ENCODE data around the gene PTPRJ. TPM values are rescaled to one million over a fixed set of nuclear protein-coding genes. Genes with fewer than 3 reads are reported as not detected.

Gene PTPRJ
- polyA plus RNA-seq, 1 donor (not counting 4 experiments of a cell fraction or from before 2014, with no cell fraction given): 0.84 TPM

- H3K27ac ChIP-seq (ENCODE audit: control insufficient read depth, insufficient read depth, low read length): no peak overlapping the region
- no peaks in the 10 kb centered on the region for H3K4me1 ChIP-seq (ENCODE audit: control insufficient read depth, extremely low read depth, insufficient read depth, low read length)
- dilution Hi-C loops (cut with MboI; ENCODE audit: extremely low pct_ligation_motif_present, low sequenced_read_pairs): no loop called here
- H3K9me1 ChIP-seq (ENCODE audit: control insufficient read depth, extremely low read depth, insufficient read depth, low read length): no peaks in the 10 kb centered on the region
- no peak for DNase-seq (ENCODE audit: low read depth, low spot score)
- no peak overlapping the region for H3K9ac ChIP-seq (ENCODE audit: control insufficient read depth, extremely low read depth, insufficient read depth, low read length)
- TF ChIP-seq EZH2 (IDR thresholded peaks at IDR 0.05; ENCODE audit: low read length): no peak
- TF ChIP-seq, protein P1, sequence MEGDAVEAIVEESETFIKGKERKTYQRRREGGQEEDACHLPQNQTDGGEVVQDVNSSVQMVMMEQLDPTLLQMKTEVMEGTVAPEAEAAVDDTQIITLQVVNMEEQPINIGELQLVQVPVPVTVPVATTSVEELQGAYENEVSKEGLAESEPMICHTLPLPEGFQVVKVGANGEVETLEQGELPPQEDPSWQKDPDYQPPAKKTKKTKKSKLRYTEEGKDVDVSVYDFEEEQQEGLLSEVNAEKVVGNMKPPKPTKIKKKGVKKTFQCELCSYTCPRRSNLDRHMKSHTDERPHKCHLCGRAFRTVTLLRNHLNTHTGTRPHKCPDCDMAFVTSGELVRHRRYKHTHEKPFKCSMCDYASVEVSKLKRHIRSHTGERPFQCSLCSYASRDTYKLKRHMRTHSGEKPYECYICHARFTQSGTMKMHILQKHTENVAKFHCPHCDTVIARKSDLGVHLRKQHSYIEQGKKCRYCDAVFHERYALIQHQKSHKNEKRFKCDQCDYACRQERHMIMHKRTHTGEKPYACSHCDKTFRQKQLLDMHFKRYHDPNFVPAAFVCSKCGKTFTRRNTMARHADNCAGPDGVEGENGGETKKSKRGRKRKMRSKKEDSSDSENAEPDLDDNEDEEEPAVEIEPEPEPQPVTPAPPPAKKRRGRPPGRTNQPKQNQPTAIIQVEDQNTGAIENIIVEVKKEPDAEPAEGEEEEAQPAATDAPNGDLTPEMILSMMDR (optimal IDR thresholded peaks at IDR 0.05 in 1 of 3, IDR thresholded peaks at IDR 0.05 in 1 of 3, conservative IDR thresholded peaks at IDR 0.05 in 1 of 3; ENCODE audit: extremely low read depth in 1 of 3, insufficient read depth in 2 of 3, low read length in 3 of 3): no peak
- FAIRE-seq: no peak
- peaks cover 3% of the 10 kb centered on the region for H4K20me1 ChIP-seq (ENCODE audit: control insufficient read depth, extremely low read depth, insufficient read depth, low read length)
- H3K4me3 ChIP-seq (ENCODE audit: control insufficient read depth in 2 of 3, extremely low read depth in 1 of 3, insufficient read depth in 2 of 3, low read depth in 1 of 3, low read length in 3 of 3): no peak overlapping the region
- H3K9me3 ChIP-seq (ENCODE audit: control insufficient read depth, low read depth, low read length): no peaks in the 10 kb centered on the region
- no peaks in the 10 kb centered on the region for H3K79me2 ChIP-seq (ENCODE audit: control insufficient read depth, insufficient read depth, low read length)
- no peak overlapping the region for H2AFZ ChIP-seq (ENCODE audit: control insufficient read depth, low read length)
- no peaks in the 10 kb centered on the region for H3K36me3 ChIP-seq (ENCODE audit: control insufficient read depth in 2 of 2, extremely low read depth in 1 of 2, insufficient read depth in 2 of 2, low read length in 2 of 2)
- no peaks in the 10 kb centered on the region for H3K27me3 ChIP-seq (ENCODE audit: control insufficient read depth, extremely low read depth, insufficient read depth, low read length)
- no peak overlapping the region for H3K4me2 ChIP-seq (ENCODE audit: control insufficient read depth, extremely low read depth, insufficient read depth, low read depth, low read length)
Observed at GRCh38 chr11:48018528-48019216, 38.3 kb downstream of the PTPRJ start.

GRCh38 chr11:48019217-48019584, 38.8 kb downstream of the PTPRJ start:
- Histone ChIP-seq H3K79me2 (ENCODE audit: control insufficient read depth, insufficient read depth, low read length) (no peaks in the 10 kb centered on the region), H3K4me1 (ENCODE audit: control insufficient read depth, extremely low read depth, insufficient read depth, low read length) (no peaks in the 10 kb centered on the region), H4K20me1 (ENCODE audit: control insufficient read depth, extremely low read depth, insufficient read depth, low read length) (peaks cover 3% of the 10 kb centered on the region), H3K36me3 (ENCODE audit: control insufficient read depth in 2 of 2, extremely low read depth in 1 of 2, insufficient read depth in 2 of 2, low read length in 2 of 2) (no peaks in the 10 kb centered on the region), H2AFZ (ENCODE audit: control insufficient read depth, low read length) (no peak overlapping the region), H3K27me3 (ENCODE audit: control insufficient read depth, extremely low read depth, insufficient read depth, low read length) (no peaks in the 10 kb centered on the region), H3K4me2 (ENCODE audit: control insufficient read depth, extremely low read depth, insufficient read depth, low read depth, low read length) (no peak overlapping the region), H3K9ac (ENCODE audit: control insufficient read depth, extremely low read depth, insufficient read depth, low read length) (no peak overlapping the region), H3K27ac (ENCODE audit: control insufficient read depth, insufficient read depth, low read length) (no peak overlapping the region), H3K9me3 (ENCODE audit: control insufficient read depth, low read depth, low read length) (no peaks in the 10 kb centered on the region), H3K4me3 (ENCODE audit: control insufficient read depth in 2 of 3, extremely low read depth in 1 of 3, insufficient read depth in 2 of 3, low read depth in 1 of 3, low read length in 3 of 3) (no peak overlapping the region), H3K9me1 (ENCODE audit: control insufficient read depth, extremely low read depth, insufficient read depth, low read length) (no peaks in the 10 kb centered on the region)
- TF ChIP-seq, protein P1 (optimal IDR thresholded peaks at IDR 0.05 in 1 of 3, IDR thresholded peaks at IDR 0.05 in 1 of 3, conservative IDR thresholded peaks at IDR 0.05 in 1 of 3; ENCODE audit: extremely low read depth in 1 of 3, insufficient read depth in 2 of 3, low read length in 3 of 3): no peak
- TF ChIP-seq EZH2 (IDR thresholded peaks at IDR 0.05; ENCODE audit: low read length): no peak
- no peak for FAIRE-seq
- dilution Hi-C loops (cut with MboI; ENCODE audit: extremely low pct_ligation_motif_present, low sequenced_read_pairs): no loop called here
- no peak for DNase-seq (ENCODE audit: low read depth, low spot score)
